ENCODE results near the gene GRIK3.

Gene GRIK3

DNA sequence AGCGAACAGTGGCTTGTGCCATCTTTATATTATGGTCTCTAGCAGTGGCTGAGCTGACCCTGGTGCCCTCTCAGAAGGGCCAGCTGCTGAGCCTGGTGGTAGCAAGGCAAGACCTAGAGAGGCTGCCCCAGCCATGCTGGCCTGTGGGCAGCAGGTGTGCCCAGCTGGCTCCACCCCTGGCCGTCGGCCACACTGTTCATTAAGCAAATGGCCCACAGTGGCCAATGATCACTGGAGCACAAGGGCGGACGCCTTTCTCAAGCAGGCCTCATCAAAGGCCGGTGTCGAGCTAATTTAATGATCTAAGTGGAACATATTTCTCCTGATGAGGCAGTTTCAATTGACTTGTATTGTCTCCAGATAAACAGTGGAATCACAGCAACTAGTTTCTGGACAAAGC, 89.4 kb downstream of the GRIK3 start:
- Histone ChIP-seq H3K27me3 (ENCODE audit: insufficient read depth, poor library complexity, severe bottlenecking) (no peaks in the 10 kb centered on the region), H3K4me3 (replicated peaks; ENCODE audit: insufficient read depth, low read length) (no peak overlapping the region), H3K27ac (replicated peaks) (no peak overlapping the region)
- DNase-seq (ENCODE audit: low read depth in 1 of 2, low spot score in 1 of 2): no peak
- TF ChIP-seq, protein P1, sequence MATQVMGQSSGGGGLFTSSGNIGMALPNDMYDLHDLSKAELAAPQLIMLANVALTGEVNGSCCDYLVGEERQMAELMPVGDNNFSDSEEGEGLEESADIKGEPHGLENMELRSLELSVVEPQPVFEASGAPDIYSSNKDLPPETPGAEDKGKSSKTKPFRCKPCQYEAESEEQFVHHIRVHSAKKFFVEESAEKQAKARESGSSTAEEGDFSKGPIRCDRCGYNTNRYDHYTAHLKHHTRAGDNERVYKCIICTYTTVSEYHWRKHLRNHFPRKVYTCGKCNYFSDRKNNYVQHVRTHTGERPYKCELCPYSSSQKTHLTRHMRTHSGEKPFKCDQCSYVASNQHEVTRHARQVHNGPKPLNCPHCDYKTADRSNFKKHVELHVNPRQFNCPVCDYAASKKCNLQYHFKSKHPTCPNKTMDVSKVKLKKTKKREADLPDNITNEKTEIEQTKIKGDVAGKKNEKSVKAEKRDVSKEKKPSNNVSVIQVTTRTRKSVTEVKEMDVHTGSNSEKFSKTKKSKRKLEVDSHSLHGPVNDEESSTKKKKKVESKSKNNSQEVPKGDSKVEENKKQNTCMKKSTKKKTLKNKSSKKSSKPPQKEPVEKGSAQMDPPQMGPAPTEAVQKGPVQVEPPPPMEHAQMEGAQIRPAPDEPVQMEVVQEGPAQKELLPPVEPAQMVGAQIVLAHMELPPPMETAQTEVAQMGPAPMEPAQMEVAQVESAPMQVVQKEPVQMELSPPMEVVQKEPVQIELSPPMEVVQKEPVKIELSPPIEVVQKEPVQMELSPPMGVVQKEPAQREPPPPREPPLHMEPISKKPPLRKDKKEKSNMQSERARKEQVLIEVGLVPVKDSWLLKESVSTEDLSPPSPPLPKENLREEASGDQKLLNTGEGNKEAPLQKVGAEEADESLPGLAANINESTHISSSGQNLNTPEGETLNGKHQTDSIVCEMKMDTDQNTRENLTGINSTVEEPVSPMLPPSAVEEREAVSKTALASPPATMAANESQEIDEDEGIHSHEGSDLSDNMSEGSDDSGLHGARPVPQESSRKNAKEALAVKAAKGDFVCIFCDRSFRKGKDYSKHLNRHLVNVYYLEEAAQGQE (IDR thresholded peaks at IDR 0.05; ENCODE audit: insufficient replicate concordance, low read depth): no peak
- TF ChIP-seq, protein P2, sequence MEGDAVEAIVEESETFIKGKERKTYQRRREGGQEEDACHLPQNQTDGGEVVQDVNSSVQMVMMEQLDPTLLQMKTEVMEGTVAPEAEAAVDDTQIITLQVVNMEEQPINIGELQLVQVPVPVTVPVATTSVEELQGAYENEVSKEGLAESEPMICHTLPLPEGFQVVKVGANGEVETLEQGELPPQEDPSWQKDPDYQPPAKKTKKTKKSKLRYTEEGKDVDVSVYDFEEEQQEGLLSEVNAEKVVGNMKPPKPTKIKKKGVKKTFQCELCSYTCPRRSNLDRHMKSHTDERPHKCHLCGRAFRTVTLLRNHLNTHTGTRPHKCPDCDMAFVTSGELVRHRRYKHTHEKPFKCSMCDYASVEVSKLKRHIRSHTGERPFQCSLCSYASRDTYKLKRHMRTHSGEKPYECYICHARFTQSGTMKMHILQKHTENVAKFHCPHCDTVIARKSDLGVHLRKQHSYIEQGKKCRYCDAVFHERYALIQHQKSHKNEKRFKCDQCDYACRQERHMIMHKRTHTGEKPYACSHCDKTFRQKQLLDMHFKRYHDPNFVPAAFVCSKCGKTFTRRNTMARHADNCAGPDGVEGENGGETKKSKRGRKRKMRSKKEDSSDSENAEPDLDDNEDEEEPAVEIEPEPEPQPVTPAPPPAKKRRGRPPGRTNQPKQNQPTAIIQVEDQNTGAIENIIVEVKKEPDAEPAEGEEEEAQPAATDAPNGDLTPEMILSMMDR (IDR thresholded peaks at IDR 0.05; ENCODE audit: insufficient read depth, low read length): no peak
- no peak for TF ChIP-seq POLR2AphosphoS5 (IDR thresholded peaks at IDR 0.05; ENCODE audit: low read depth)
- no peak for TF ChIP-seq SPI1 (IDR thresholded peaks at IDR 0.05; ENCODE audit: borderline replicate concordance, low read depth)
- no peak for TF ChIP-seq GABPA (IDR thresholded peaks at IDR 0.05; ENCODE audit: low read depth)

- Histone ChIP-seq H3K4me3 (replicated peaks; ENCODE audit: insufficient read depth, low read length) (no peak overlapping the region), H3K27me3 (ENCODE audit: insufficient read depth, poor library complexity, severe bottlenecking) (no peaks in the 10 kb centered on the region), H3K27ac (replicated peaks) (no peak overlapping the region)
- no peak for DNase-seq (ENCODE audit: low read depth in 1 of 2, low spot score in 1 of 2)
- TF ChIP-seq, protein P1 (IDR thresholded peaks at IDR 0.05; ENCODE audit: insufficient replicate concordance, low read depth): no peak
- TF ChIP-seq SPI1 (IDR thresholded peaks at IDR 0.05; ENCODE audit: borderline replicate concordance, low read depth) (no peak), GABPA (IDR thresholded peaks at IDR 0.05; ENCODE audit: low read depth) (no peak), POLR2AphosphoS5 (IDR thresholded peaks at IDR 0.05; ENCODE audit: low read depth) (no peak)
- TF ChIP-seq, protein P2 (IDR thresholded peaks at IDR 0.05; ENCODE audit: insufficient read depth, low read length): no peak
These were observed 92.2 kb downstream of the GRIK3 start for GRCh38 chr1:36942148-36942547.

- no peak overlapping the region for H3K27ac ChIP-seq (replicated peaks)
- TF ChIP-seq, protein P1 (IDR thresholded peaks at IDR 0.05; ENCODE audit: insufficient replicate concordance, low read depth): no peak
- TF ChIP-seq SPI1 (IDR thresholded peaks at IDR 0.05; ENCODE audit: borderline replicate concordance, low read depth) (no peak), GABPA (IDR thresholded peaks at IDR 0.05; ENCODE audit: low read depth) (no peak), POLR2AphosphoS5 (IDR thresholded peaks at IDR 0.05; ENCODE audit: low read depth) (no peak)
- TF ChIP-seq, protein P2 (IDR thresholded peaks at IDR 0.05; ENCODE audit: insufficient read depth, low read length): no peak
These were observed 92.9 kb downstream of the GRIK3 start for GRCh38 chr1:36941316-36941978.

More at GRCh38 chr1:36941316-36941978, 92.9 kb downstream of the GRIK3 start:
- no peaks in the 10 kb centered on the region for H3K27me3 ChIP-seq (ENCODE audit: insufficient read depth, poor library complexity, severe bottlenecking)
- H3K4me3 ChIP-seq (replicated peaks; ENCODE audit: insufficient read depth, low read length): no peak overlapping the region
- no peak for DNase-seq (ENCODE audit: low read depth in 1 of 2, low spot score in 1 of 2)
